Neural cell (in vitro differentiated cells): Measurements from ENCODE around the gene ALDH8A1. TPM values are rescaled to one million over a fixed set of nuclear protein-coding genes. Genes with fewer than 3 reads are reported as not detected.

ENCODE experiments used
- polyA plus RNA-seq: library from polyadenylated mRNA; depleted of rRNA; stranded (reverse); fragments of >200 nt; gene quantifications from 2 replicates; pipeline ENCODE4 v1.2.3, GENCODE V29; 2014

Gene ALDH8A1
- polyA plus RNA-seq, 1 donor from 2014 or later: 6.9 TPM

Other genes with a start within 250 kb of the ALDH8A1 start
- gene HBS1L, start 104.7 kb upstream of the ALDH8A1 start, polyA plus RNA-seq: 72.0 and 103 TPM in 2 replicates
- 2.9 and 4.0 TPM in 2 replicates for gene MYB, start 231.2 kb upstream of the ALDH8A1 start, polyA plus RNA-seq